Loucy (cell line): ENCODE data around the gene GCG.

Experiments used
- H2AFZ ChIP-seq: fragments of 200-600 bp; sonication (generic); 2 replicates; pipeline ENCODE4 v1.6.0; 2016; ENCODE audit warnings: antibody characterized with exemption, mild to moderate bottlenecking, low read length, moderate library complexity
- H3F3A ChIP-seq: fragments of 200-600 bp; 2 replicates; pipeline ENCODE4 v1.6.0; 2016; ENCODE audit warnings: antibody characterized with exemption, low read depth, mild to moderate bottlenecking
- H3K27me3 ChIP-seq: fragments of 200-600 bp; sonication (generic); 2 replicates; pipeline ENCODE4 v1.6.1; 2014; ENCODE audit warnings: low read length, mild to moderate bottlenecking; ENCODE audit not compliant: insufficient read depth, poor library complexity, severe bottlenecking
- H3K36me3 ChIP-seq: fragments of 200-600 bp; sonication (generic); 2 replicates; pipeline ENCODE4 v1.6.1; 2016; ENCODE audit warnings: low read length; ENCODE audit not compliant: insufficient read depth
- H3K4me1 ChIP-seq: fragments of 200-600 bp; sonication (generic); 2 replicates; pipeline ENCODE4 v1.5.1; 2014; ENCODE audit warnings: low read length, mild to moderate bottlenecking; ENCODE audit not compliant: insufficient read depth, poor library complexity, severe bottlenecking
- H3K4me2 ChIP-seq: fragments of 200-600 bp; sonication (generic); 2 replicates; pipeline ENCODE4 v1.6.0; 2014; ENCODE audit warnings: antibody characterized with exemption, low read length, low read depth, mild to moderate bottlenecking; ENCODE audit not compliant: poor library complexity, severe bottlenecking
- H3K4me3 ChIP-seq: fragments of 200-600 bp; sonication (generic); 2 replicates; pipeline ENCODE4 v1.5.1; 2014; ENCODE audit warnings: low read length, mild to moderate bottlenecking, mixed read lengths; ENCODE audit not compliant: poor library complexity, severe bottlenecking
- H3K79me2 ChIP-seq: fragments of 200-600 bp; sonication (generic); 2 replicates; pipeline ENCODE4 v1.6.1; 2014; ENCODE audit warnings: low read length; ENCODE audit not compliant: insufficient read depth
- H3K9ac ChIP-seq: fragments of 200-600 bp; sonication (generic); 2 replicates; pipeline ENCODE4 v1.6.0; 2014; ENCODE audit warnings: mild to moderate bottlenecking, low read depth, low read length, moderate library complexity; ENCODE audit not compliant: poor library complexity, severe bottlenecking
- H3K9me2 ChIP-seq: fragments of 200-600 bp; sonication (generic); replicated peaks from 2 replicates; pipeline ENCODE4 v1.6.1; 2016; ENCODE audit warnings: low read depth, low read length, mixed read lengths
- H3K9me3 ChIP-seq: fragments of 200-600 bp; sonication (generic); 2 replicates; pipeline ENCODE4 v1.6.1; 2014; ENCODE audit warnings: mild to moderate bottlenecking, antibody characterized with exemption, low read length, low read depth; ENCODE audit not compliant: insufficient read depth
- H4K20me1 ChIP-seq: fragments of 200-600 bp; sonication (generic); 2 replicates; pipeline ENCODE4 v1.6.0; 2014; ENCODE audit warnings: antibody characterized with exemption, low read length, mild to moderate bottlenecking; ENCODE audit not compliant: insufficient read depth, poor library complexity, severe bottlenecking
- CTCF ChIP-seq: fragments of 200-600 bp; sonication (generic); conservative IDR thresholded peaks from 2 replicates; pipeline ENCODE4 v1.5.1; 2014; ENCODE audit warnings: mild to moderate bottlenecking, antibody characterized with exemption, low read length
- EZH2phosphoT487 ChIP-seq: fragments of 200-600 bp; IDR thresholded peaks from 2 replicates; pipeline ENCODE4 v1.6.1; 2018; ENCODE audit warnings: antibody characterized with exemption, mild to moderate bottlenecking, moderate library complexity, borderline replicate concordance

The GCG gene

GRCh38 chr2:162148956-162149355, 3.1 kb downstream of the GCG start:
- Histone ChIP-seq H3K9me2 (no peaks in the 10 kb centered on the region), H3F3A (no peaks in the 10 kb centered on the region)

GRCh38 chr2:162143969-162144368, 8.1 kb downstream of the GCG start:
- Histone ChIP-seq H3K9me3 (no peaks in the 10 kb centered on the region), H3K9ac (no peak overlapping the region)

More at GRCh38 chr2:162148956-162149355, 3.1 kb downstream of the GCG start:
- Histone ChIP-seq H3K4me3 (no peak overlapping the region), H3K9ac (no peak overlapping the region), H3K79me2 (no peaks in the 10 kb centered on the region), H2AFZ (no peak overlapping the region), H3K36me3 (no peaks in the 10 kb centered on the region), H3K4me1 (no peaks in the 10 kb centered on the region), H3K4me2 (no peak overlapping the region), H3K27me3 (no peaks in the 10 kb centered on the region), H4K20me1 (no peaks in the 10 kb centered on the region), H3K9me3 (no peaks in the 10 kb centered on the region)
- TF ChIP-seq EZH2phosphoT487 (no peak), CTCF (no peak)

GRCh38 chr2:162138310-162138709, 13.7 kb downstream of the GCG start:
- Histone ChIP-seq H3K27me3 (no peaks in the 10 kb centered on the region), H3K9me3 (no peaks in the 10 kb centered on the region), H3K4me1 (no peaks in the 10 kb centered on the region), H3K9me2 (no peaks in the 10 kb centered on the region), H3K9ac (no peak overlapping the region), H3K36me3 (no peaks in the 10 kb centered on the region), H3K4me3 (no peak overlapping the region), H2AFZ (no peak overlapping the region), H3K4me2 (no peak overlapping the region), H4K20me1 (no peaks in the 10 kb centered on the region), H3F3A (no peaks in the 10 kb centered on the region), H3K79me2 (no peaks in the 10 kb centered on the region)
- TF ChIP-seq EZH2phosphoT487 (no peak), CTCF (no peak)

More at GRCh38 chr2:162143969-162144368, 8.1 kb downstream of the GCG start:
- Histone ChIP-seq H3K9me2 (no peaks in the 10 kb centered on the region), H3K27me3 (no peaks in the 10 kb centered on the region), H3K4me2 (no peak overlapping the region), H3F3A (no peaks in the 10 kb centered on the region), H2AFZ (no peak overlapping the region), H3K79me2 (no peaks in the 10 kb centered on the region), H3K4me1 (no peaks in the 10 kb centered on the region), H3K4me3 (no peak overlapping the region), H3K36me3 (no peaks in the 10 kb centered on the region), H4K20me1 (no peaks in the 10 kb centered on the region)
- no peak for TF ChIP-seq EZH2phosphoT487
- peak; percentile 51 for TF ChIP-seq CTCF
